ENCODE data around the gene C2orf42. TPM values are rescaled to one million over a fixed set of nuclear protein-coding genes. Genes with fewer than 3 reads are reported as not detected.
"Not testable (repeated sequence)": the region's sequence is repeated elsewhere in the genome, so short reads cannot be mapped to it uniquely, and the experiment has no call there.

The C2orf42 gene
- total RNA-seq, 1 donor from 2014 or later, result 9.9 TPM

DNA sequence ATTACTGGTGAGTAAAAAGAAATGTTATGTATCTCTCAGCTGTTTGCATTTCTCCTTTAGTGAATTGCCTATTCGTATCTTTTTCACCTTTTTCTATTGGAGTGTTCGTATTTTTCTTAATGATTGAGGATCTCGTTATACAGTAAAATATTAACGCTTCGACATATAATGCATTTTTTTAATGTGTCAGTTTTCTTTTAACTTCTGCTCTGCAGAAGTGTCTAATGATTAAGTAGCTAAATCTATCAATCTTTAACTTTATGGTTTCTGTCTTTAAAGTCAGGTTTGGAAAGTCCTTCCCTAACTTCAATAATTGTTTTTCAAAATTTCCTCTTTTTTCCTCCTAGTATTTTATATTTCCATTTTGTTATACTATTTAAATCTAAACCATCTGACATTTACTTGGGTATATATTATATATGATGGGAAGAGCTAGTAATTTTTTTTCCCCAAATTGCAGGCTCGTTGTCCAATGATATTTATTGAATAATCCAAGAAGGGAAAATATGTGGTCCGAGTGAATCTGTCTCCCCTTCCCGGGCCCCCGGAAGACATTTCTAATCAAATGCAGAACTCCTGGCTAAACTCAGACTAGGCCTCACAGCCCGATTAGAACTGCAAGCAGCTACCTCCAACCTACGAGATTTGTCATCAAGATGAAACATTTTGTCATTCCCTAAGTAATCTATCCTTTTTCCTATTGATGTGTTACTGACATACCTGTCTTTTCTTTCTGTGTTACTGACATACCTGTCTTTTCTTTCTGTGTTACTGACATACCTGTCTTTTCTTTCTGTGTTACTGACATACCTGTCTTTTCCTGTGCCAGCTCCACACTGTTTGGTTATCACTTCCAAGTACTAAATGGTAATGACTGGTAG is 86.3 kb downstream of the C2orf42 start:
- DNase-seq (ENCODE audit: low read depth in 2 of 2), result no peak

GRCh38 chr2:70103531-70104061 is 87.2 kb downstream of the C2orf42 start:
- no peak for DNase-seq (ENCODE audit: low read depth in 2 of 2)

DNA sequence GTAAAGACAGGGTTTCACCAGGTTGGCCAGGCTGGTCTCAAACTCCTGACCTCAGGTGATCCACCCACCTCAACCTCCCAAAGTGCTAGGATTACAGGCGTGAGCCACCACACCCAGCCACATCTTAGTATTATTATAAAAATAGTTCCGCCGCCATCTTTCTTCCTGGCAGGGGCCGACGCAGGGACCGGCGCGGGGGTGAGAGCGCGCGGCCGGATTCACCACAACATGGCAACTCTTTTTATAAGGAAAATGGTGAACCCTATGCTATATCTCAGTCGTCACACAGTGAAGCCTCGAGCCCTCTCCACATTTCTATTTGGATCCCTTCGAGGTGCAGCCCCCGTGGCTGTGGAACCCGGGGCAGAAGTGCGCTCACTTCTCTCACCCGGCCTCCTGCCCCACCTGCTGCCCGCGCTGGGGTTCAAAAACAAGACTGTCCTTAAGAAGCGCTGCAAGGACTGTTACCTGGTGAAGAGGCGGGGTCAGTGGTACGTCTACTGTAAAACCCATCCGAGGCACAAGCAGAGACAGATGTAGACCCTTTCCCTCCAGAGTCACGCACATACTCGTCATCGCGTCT is 88.4 kb downstream of the C2orf42 start:
- DNase-seq (ENCODE audit: low read depth in 2 of 2), result not testable (repeated sequence)

- not testable (repeated sequence) for DNase-seq (ENCODE audit: low read depth in 2 of 2)
These were observed 89.1 kb downstream of the C2orf42 start for GRCh38 chr2:70101686-70102085.

- no peak for DNase-seq (ENCODE audit: low read depth in 2 of 2)
These were observed 89.6 kb downstream of the C2orf42 start for GRCh38 chr2:70101174-70101573.

Other genes with a start within 250 kb of the C2orf42 start
- under 0.01 and 0.25 TPM in 2 replicates for gene ASPRV1, start 229.4 kb downstream of the C2orf42 start, total RNA-seq
- 35.3 and 71.7 TPM in 2 replicates for gene PCBP1, start 103.5 kb downstream of the C2orf42 start, total RNA-seq
- gene TIA1, start 57.6 kb upstream of the C2orf42 start, total RNA-seq, result 81.1 and 106 TPM in 2 replicates
- 21.8 and 28.8 TPM in 2 replicates for gene PCYOX1, start 67.1 kb upstream of the C2orf42 start, total RNA-seq
- 117 and 229 TPM in 2 replicates for gene SNRPG, start 102.7 kb upstream of the C2orf42 start, total RNA-seq
- gene FAM136A, start 111.0 kb upstream of the C2orf42 start, total RNA-seq, result 17.2 and 31.1 TPM in 2 replicates